OCI-M1 (cell line): ENCODE data around the gene P4HA1.
"Not testable (repeated sequence)": the region's sequence is repeated elsewhere in the genome, so short reads cannot be mapped to it uniquely, and the experiment has no call there.

Experiments used
- DNase-seq: peaks from one replicate; lab custom pipeline; 2025; lab: John Stamatoyannopoulos, UW

The P4HA1 gene

DNA sequence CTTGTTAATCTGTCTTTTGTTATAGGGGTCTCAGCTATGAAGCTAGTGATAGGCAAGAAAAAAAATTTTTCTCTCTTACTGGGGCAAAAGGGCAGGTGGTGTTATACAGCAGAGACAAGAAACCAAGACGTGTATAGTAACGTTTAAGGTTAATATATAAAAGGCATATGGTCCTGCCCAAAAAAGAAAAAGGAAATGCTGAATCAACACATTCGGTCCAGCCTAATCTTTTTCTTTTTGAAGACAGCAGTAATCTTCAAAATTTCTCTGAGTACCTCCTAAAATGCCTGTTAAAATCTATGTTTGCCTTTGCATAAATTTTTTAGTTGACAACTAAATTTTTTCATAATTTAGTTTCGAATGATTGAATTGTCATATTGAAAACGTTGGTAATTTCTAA, 54.5 kb downstream of the P4HA1 start:
- DNase-seq, result no peak

DNA sequence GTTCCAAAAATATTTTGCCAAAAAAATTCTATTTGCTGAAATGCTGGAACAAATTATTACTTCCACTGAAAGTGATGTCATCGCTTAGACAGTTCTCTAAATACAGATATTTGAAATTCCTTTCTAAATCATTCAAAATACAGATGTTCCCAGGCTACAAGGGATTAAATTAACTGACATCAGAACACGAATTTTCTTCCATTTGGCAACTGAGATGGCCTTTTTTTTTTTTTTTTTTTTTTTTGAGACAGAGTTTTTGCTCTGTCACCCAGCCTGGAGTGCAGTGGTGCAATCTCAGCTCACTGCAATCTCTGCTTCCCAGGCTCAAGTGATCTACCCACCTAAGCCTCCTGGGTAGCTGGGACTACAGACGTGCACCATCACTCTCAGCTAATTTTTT, 57.0 kb downstream of the P4HA1 start:
- DNase-seq, result no peak

DNA sequence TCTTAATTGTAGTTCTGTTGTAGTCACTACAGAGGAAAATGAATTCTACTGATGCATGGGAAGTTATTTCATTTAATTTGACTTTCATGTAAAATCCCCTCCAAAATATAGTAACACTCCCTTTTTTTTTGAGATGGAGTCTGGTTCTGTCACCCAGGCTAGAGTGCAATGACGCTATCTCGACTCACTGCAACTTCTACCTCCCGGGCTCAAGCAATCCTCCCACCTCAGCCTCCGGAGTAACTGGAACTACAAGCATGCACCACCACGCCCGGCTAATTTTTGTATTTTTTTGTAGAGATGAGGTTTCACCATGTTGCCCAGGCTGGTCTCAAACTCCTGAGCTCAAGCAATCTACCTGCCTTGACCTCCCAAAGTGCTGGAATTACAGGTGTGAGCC, 60.4 kb downstream of the P4HA1 start:
- DNase-seq, result not testable (repeated sequence)

DNA sequence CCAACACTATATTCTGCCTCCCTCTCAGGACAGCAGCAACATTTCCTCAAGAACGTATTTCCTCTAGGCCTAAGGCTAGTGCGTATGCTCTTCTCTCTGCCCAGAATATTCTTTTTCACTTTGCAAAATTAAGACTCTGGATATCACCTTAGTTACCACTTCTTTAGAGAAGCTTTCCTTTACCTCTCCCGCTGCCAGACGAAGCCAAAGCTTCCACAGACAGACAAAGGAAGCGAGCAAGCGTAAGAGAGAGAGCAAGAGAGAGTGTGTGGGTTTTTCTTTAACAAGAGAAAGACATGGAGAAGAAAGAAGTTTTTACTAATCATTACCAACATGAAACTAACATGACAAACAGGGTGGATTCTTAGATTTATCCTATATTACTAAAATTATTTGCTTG, 64.1 kb downstream of the P4HA1 start:
- no peak for DNase-seq

DNA sequence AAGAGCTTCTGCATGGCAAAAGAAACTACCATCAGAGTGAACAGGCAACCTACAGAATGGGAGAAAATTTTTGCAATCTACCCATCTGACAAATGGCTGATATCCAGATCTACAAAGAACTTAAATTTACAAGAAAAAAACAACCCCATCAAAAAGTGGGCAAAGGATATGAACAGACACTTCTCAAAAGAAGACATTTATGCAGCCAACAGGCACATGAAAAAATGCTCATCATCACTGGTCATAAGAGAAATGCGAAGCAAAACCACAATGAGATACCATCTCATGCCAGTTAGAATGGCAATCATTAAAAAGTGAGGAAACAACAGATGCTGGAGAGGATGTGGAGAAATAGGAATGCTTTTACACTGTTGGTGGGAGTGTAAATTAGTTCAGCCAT, 70.0 kb downstream of the P4HA1 start:
- not testable (repeated sequence) for DNase-seq

DNA sequence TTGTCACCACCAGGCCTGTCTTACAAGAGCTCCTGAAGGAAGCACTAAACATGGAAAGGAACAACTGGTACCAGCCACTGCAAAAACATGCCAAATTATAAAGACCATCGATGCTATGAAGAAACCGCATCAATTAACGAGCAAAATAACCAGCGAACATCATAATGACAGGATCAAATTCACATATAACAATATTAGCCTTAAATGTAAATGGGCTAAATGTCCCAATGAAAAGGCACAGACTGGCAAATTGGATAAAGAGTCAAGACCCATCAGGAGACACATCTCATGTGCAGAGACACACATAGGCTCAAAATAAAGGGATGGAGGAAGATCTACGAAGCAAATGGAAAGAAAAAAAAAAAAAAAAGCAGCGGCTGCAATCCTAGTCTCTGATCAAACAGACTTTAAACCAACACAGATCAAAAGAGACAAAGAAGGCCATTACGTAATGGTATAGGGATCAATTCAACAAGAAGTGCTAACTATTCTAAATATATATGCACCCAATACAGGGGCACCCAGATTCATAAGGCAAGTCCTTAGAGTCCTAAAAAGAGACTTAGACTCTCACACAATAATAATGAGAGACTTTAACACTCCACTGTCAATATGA, 73.1 kb downstream of the P4HA1 start:
- DNase-seq, result not testable (repeated sequence)

DNA sequence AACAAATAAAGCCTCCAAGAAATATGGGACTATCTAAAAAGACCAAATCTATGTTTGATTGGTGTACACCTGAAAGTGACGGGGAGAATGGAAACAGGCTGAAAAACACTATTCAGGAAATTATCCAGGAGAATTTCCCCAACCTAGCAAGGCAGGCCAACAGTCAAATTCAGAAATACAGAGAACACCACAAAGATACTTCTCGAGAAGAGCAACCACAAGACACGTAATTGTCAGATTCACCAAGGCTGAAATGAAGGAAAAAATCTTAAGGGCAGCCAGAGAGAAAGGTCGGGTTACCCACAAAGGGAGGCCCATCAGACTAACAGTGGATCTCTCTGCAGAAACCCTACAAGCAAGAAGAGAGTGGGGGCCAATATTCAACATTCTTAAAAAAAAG, 73.7 kb downstream of the P4HA1 start:
- DNase-seq, result not testable (repeated sequence)

DNA sequence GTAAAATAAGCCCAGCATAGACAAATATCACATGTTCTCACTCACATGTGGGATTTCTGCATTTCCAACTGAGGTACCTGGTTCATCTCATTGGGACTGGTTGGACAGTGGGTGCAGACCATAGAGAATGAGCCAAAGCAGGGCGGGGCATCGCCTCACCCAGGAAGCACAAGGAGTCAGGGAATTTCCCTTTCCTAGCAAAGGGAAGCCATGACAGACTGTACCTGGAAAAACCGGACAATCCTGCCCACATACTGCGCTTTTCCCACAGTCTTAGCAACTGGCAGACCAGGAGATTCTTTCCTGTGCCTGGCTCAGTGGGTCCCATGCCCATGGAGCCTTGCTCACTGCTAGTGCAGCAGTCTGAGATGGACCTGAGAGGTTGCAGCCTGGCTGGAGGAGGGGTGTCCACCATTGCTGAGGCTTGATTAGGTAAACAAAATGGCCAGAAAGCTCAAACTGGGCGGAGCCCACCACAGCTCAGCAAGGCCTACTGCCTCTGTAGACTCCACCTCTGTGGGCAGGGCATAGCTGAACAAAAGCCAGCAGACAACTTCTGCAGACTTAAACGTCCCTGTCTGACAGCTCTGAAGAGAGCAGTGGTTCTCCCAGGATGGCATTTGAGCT, 75.0 kb downstream of the P4HA1 start:
- peak; percentile 17 for DNase-seq

DNA sequence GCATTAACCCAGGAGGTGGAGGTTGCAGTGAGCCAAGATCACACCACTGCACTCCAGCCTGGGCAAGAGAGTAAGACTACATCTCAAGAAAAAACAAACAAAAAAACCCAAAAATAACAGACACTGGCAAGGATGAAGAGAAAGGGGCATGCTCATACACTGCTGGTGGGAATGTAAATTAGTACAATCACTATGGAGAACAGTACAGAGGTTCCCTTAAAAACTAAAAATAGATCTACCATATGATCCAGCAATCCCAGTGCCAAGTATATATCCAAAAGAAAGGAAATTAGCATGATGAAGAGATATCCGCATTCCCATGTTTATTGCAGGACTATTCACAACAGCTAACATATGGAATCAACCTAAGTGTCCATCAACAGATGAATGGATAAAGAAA, 75.6 kb downstream of the P4HA1 start:
- DNase-seq, result no peak

DNA sequence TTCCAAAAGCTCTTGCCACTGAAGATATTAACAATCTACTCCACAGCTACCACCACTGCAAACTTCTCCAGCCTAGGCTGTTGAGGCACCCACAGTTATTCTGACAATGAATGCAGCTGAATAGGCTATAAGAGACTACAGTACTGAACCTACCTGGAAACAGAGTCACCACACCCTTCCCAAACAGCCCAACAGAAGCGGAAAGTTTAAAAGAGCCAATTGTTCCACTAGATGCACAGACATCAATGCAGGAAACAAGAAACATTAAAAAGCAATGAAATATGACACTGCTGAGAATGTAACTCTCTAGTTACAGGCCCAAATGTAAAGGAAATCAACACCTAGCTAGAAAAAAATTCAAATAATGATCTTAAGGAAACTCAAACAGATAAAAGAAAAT, 77.6 kb downstream of the P4HA1 start:
- no peak for DNase-seq

DNA sequence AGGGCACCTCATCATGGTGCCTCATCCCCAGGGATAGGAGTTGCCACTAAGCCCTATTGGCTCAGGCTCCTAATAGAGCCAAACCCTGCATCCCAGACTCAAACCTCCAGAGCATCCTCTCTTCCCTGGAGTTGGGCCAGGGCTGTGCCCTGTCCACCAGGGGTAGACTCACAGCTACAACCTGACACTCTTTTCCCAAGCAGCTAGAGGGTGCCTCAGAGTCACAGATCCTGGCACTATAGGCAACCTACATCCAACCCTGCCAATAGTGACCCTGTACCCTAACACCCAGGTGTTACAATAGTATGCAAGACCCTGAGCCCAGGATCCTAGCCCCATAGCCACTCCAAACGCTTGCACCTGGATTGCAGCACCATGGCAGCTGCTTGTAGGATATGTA, 78.0 kb downstream of the P4HA1 start:
- DNase-seq, result no peak

DNA sequence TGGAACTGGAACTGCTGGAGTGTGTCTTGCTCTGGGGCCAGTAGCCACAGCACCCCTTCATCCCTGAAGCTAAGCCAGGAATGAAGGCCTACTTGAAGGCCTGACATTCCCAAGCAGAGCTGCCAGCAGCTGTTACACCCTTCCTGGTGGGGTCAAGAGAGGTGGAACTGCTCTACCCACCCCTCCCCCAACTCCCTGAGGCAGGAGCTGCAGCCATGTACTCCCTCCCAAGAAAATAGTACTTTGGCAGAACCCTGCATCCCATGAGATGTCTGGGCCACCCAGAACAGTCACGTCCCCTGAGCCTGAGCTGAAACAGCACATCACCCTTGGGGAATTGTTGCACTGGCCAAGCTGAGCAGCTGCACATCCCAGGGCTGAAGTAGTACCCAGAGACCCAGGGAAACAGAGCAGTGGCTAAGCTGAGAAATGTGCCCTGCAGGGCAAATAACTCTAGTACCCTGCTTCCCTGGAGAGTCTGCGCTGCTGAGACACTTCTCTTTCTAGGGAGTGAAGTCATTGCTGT, 78.6 kb downstream of the P4HA1 start:
- no peak for DNase-seq

DNA sequence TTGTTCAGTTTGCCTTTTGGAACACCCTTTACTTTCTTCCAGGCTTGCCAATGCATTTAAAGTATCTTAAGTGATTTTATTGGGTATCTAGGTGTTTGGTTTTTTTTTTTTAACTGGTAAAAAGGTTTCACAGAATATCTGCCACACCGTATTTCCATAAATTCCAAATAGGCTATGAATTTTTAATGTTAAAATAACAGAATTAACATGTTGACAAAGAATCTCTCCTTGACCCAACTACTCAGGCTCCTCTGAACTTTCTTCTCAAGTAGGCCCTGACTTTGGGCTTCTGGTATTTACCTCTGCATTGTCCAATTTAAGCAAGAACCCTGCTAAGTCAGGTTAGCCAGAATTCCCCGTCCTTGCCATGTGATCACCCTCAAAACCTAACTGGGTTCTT, 80.9 kb downstream of the P4HA1 start:
- DNase-seq, result no peak

DNA sequence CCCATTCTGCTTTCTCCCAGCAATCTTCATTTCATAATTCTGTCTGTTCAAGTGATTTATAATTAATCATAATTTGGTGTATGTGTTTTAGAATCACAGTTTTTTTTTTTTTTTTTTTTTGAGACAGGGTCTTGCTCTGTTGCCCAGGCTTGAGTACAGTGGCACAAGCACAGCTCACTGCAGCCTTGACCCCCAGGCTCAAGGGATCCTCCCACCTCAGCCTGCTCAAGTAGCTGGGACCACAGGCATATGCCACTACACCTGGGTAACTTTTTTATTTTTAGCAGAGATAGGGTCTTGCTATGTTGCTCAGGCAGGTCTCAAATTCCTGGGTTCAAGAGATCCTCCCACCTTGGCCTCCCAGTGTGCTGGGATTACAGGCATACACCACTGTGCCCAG, 92.8 kb downstream of the P4HA1 start:
- no peak for DNase-seq

DNA sequence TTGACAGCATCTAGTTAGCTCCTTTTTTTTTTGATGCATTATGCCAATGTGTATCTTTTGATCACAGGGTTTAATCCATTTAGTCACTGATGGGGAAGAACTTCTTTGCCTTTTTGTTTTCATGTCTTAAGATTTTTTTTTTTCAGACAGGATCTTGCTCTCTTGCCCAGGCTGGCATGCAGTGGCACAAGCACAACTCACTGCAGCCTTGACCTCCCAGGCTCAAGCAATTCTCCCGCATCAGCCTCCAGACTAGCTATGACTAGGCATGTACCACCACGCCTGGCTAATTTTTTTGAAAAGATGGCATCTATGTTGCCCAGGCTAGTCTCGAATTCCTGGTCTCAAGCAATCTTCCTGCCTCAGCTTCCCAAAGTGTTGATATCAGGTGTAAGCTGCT, 95.7 kb downstream of the P4HA1 start:
- DNase-seq, result no peak

DNA sequence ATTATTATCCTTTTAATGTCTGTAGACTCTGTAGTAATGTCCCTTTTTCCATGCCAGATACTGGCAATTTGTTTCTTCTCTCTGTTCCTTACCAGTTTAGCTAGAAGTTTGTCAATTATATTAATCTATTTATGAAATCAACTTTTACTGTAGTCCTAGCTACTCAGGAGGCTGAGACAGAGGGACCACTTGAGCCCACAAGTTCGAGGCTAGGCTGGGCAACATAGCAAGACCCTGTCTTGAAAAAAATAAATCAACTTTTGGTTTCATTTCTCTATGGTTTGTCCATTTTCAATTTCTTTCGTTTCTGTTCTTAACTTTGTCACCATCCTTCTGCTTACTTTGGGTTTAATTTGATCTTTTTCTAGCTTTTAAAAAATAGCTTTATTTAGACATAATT, 99.6 kb downstream of the P4HA1 start:
- no peak for DNase-seq

DNA sequence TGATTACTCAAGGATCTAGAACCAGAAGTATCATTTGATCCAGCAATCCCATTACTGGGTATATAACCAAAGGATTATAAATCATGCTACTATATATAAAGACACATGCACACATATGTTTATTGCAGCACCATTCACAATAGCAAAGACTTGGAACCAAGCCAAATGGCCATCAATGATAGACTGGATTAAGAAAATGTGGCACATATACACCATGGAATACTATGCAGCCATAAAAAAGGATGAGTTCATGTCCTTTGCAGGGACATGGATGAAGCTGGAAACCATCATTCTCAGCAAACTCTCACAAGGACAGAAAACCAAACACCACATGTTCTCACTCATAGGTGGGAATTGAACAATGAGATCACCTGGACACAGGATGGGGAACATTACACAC, 101.2 kb downstream of the P4HA1 start:
- not testable (repeated sequence) for DNase-seq

DNA sequence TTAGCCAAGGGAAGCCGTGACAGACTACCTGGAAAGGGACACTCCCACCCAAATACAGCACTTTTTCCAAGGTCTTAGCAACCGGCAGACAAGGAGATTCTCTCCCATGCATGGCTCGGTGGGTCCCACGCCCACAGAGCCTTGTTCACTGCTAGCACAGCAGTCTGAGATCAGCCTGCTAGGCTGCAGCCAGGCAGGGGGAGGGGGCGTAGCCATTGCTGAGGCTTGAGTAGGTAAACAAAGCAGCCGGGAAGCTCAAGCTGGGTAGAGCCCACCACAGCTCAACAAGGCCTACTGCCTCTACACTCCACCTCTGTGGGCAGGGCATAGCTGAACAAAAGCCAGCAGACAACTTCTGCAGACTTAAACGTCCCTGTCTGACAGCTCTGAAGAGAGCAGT, 106.9 kb downstream of the P4HA1 start:
- not testable (repeated sequence) for DNase-seq

DNA sequence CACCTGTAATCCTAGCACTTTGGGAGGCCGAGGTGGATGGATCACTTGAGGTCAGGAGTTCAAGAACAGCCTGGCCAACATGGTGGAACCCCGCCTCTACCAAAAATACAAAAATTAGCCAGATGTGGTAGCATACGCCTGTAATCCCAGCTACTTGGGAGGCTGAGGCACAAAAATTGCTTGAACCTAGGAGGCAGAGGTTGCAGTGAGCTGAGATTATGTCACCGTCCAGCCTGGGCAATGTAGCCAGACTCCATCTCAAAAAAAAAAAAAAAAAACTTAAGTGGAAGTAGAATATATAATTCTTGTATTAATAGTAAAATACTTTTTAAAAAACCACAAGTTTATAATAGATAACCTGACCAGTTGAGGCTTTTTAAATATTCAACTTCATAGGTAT, 112.0 kb downstream of the P4HA1 start:
- not testable (repeated sequence) for DNase-seq

DNA sequence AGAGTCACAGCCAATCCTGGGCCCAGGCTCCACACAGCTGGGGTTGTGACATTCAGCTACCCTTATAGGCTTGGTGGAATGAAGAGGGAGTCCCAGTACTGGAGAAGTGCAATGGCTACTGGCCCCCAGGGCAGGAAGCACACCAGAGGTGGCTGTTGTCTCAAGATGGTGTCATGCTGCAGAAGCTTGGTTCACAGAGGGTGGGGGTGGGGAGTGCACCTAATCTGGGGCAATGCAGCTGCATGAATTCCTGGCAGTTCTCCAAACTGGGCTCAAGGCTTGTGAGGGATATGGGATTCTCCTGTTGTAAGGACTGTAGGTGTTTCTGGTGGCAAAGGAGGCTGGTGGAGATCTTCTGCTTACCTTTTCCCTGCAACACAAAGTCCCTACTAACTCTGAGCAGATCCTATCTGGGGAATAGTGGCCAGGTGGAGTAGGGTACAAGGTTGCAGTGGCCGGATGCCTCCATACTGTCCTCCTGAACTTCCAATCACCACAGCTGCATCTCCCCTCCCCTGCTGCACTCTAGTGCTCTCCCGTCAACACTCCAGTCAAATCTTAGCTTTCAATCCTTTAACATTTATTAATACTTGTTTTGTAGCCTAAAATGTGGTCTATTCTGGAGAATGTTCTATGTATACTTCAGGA, 114.7 kb downstream of the P4HA1 start:
- peak; percentile 67 for DNase-seq

DNA sequence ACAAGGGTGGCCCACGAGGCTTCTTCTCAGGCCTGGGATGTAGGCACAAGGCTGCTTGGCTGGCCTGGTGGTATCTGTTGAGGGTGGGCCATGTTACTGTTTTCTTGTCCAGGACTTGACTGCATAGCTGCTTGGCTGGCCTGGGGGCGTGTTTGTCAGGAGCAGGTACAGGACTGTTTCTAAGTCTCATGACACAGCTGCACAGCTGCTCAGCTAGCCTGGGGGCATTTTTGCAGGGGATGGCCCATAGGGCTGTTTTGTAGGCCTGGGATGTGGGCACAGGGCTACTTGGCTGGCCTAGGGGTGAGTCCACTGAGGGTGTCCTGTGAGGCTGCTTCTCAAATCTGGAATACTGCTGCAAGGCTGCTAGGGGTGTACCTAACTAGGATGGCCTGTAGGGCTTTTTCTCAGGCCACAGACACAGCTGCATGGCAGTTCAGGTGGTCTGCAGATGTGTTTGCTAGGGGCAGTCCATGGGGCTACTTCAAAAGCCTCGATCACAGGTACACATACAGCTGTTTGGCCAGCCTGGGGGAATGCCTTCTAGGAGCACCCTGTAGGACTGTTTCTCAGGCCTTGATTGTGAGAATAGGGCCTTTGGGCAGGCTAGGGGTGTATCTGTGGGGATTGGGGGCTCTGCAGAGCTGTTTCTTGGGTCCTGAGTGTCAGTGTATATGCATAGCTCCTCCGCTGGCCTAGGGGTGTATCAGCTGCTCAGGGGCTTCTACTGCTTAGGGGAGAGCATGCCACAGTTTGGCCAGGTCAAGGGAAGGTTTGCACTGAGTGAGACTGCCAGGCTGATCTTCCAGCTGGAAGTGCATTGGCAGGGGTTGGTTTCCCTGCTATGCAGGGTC, 115.4 kb downstream of the P4HA1 start:
- no peak for DNase-seq

DNA sequence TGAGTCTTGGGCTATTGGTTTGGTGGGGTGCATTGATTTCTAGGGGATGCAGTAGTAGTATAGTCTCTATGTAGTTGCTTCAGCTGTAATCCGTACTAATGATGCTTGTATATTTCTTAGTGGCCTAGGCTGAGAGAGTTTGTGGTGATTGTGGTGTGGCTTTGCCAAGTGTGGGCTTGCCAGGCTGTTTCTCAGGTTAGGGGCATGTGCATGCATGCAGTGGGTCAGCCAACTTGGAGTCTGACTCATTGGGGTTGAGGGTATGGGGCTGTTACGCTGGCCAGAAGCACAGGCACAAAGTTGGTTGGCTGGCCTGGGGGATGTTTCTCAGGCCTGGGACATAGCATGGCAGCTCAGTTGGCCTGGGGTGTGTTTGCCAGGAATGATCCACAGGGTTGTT, 116.3 kb downstream of the P4HA1 start:
- no peak for DNase-seq

DNA sequence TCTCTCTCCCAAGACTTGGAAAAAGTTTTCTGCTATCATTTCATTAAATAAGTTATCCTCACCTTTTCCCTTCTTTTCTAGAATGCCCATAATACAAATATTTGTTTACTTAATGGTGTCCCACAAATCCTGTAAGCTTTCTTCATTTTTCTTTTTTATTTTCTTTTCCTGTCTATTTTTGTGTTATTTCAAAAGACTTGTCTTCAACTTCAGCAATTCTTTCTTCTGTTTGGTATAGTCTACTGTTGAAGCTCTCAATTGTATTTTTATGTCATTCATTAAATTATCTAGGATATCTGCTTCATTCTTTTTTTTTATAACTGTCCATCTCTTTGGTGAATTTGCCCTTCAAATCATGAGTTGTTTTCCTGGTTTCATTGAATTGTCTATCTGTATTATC, 117.0 kb downstream of the P4HA1 start:
- DNase-seq, result no peak
